Erythroblast (primary cell): Measurements from ENCODE around the gene ITSN1.

ENCODE experiments used
- GATA1 ChIP-seq: IDR thresholded peaks from 2 replicates; pipeline ENCODE4 v1.6.1; 2011; ENCODE audit warnings: low read depth, mild to moderate bottlenecking, control low read depth, low read length, moderate library complexity
- POLR2A ChIP-seq: IDR thresholded peaks from 2 replicates; pipeline ENCODE4 v1.6.1; 2011; ENCODE audit warnings: mild to moderate bottlenecking, low read length

DNA sequence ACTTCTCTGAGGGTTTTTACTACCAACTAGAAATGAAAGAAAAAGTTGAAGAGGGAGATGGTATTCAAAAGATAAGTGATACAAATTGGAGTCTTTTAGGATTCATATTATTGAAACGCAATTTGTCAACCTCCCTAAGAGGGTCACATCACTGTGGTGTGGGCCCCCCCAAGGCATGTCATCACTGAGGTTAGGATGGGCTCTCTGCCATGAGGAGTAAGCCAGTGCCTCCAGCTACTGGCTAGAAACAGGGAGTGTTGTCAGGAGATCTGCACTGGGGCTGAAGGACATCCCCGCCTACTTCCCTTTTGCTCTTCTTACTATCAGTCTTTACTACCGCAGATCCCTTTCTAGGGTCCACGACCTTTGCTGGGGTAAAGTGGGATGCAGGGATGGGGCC, 25.9 kb downstream of the ITSN1 start:
- TF ChIP-seq POLR2A (no peak), GATA1 (no peak)
